ENCODE measurements around the gene FBXL14.
A peak's percentile ranks its signal among the peaks of the same experiment; 100 is the strongest.

FBXL14 gene

GRCh38 chr12:1592444-1593173, 1.8 kb downstream of the FBXL14 start:
- peak; percentile 85 for DNase-seq

- DNase-seq: no peak
Observed at GRCh38 chr12:1591543-1591942, 2.8 kb downstream of the FBXL14 start.

GRCh38 chr12:1591034-1591433, 3.3 kb downstream of the FBXL14 start:
- DNase-seq: no peak

- DNase-seq: peak; percentile 87
Observed at GRCh38 chr12:1590221-1590979, 4.0 kb downstream of the FBXL14 start.

- DNase-seq: no peak
Observed at GRCh38 chr12:1588575-1588947, 5.8 kb downstream of the FBXL14 start.

- peak; percentile 43 for DNase-seq
Observed at GRCh38 chr12:1587927-1588574, 6.3 kb downstream of the FBXL14 start.

GRCh38 chr12:1584326-1584725, 10.1 kb downstream of the FBXL14 start:
- DNase-seq: peak; percentile 74

GRCh38 chr12:1583421-1584078, 10.8 kb downstream of the FBXL14 start:
- peak; percentile 97 for DNase-seq

- DNase-seq: no peak
Observed at GRCh38 chr12:1582709-1583050, 11.7 kb downstream of the FBXL14 start.

- DNase-seq: no peak
Observed at GRCh38 chr12:1581973-1582708, 12.2 kb downstream of the FBXL14 start.

GRCh38 chr12:1580526-1580925, 13.9 kb downstream of the FBXL14 start:
- DNase-seq: peak; percentile 85

GRCh38 chr12:1579651-1580435, 14.5 kb downstream of the FBXL14 start:
- peak; percentile 58 for DNase-seq

- peak; percentile 63 for DNase-seq
Observed at GRCh38 chr12:1576410-1577241, 17.8 kb downstream of the FBXL14 start.

GRCh38 chr12:1575408-1576401, 18.7 kb downstream of the FBXL14 start:
- peak; percentile 50 for DNase-seq

- DNase-seq: no peak
Observed at GRCh38 chr12:1574865-1575259, 19.5 kb downstream of the FBXL14 start.

GRCh38 chr12:1573960-1574864, 20.2 kb downstream of the FBXL14 start:
- DNase-seq: no peak

- no peak for DNase-seq
Observed at GRCh38 chr12:1572731-1573130, 21.6 kb downstream of the FBXL14 start.

- DNase-seq: no peak
Observed at GRCh38 chr12:1567852-1568251, 26.5 kb downstream of the FBXL14 start.

All from eye (tissue), 1 donor.